ENCODE results near the gene NIF3L1. TPM values are rescaled to one million over a fixed set of nuclear protein-coding genes. Genes with fewer than 3 reads are reported as not detected.

The NIF3L1 gene
- total and polyA plus RNA-seq, 9 of the 15 experiments (the other 6 are each of a cell fraction or from before 2014, with no cell fraction given), result 26.7 to 89.5 (median 45.6) TPM

- peak; percentile 45; the same call in 1 of the 2 replicates for TF ChIP-seq THAP12 (CRISPR knock-in tag; IDR thresholded peaks at IDR 0.05)
- peak; percentile 63; the same call in 1 of the 2 replicates for TF ChIP-seq VEZF1 (CRISPR knock-in tag; IDR thresholded peaks at IDR 0.05)
- TF ChIP-seq FOXK1 (CRISPR knock-in tag; IDR thresholded peaks at IDR 0.05; ENCODE audit: borderline replicate concordance), result peak; percentile 84; the same call in 1 of the 2 replicates
- 0 out of 2 replicates have a peak, but pooled peaks have one; percentile 4 for TF ChIP-seq SMAD3 (CRISPR knock-in tag; conservative IDR thresholded peaks at IDR 0.05)
- no peak for TF ChIP-seq CEBPZ (IDR thresholded peaks at IDR 0.05; ENCODE audit: borderline replicate concordance, low read depth, low read length)
- no peak for TF ChIP-seq NR0B1 (IDR thresholded peaks at IDR 0.05; ENCODE audit: partially characterized antibody)
- no peak for TF ChIP-seq ZNF384 (IDR thresholded peaks at IDR 0.05; ENCODE audit: low read depth, low read length)
- no peak for TF ChIP-seq TRIM25 (IDR thresholded peaks at IDR 0.05; ENCODE audit: borderline replicate concordance)
- TF ChIP-seq U2AF2 (optimal IDR thresholded peaks at IDR 0.05; ENCODE audit: low read depth, low read length), result no peak
- no peak for TF ChIP-seq ARID2 (IDR thresholded peaks at IDR 0.05)
- TF ChIP-seq FOXJ3 (CRISPR knock-in tag; IDR thresholded peaks at IDR 0.05), result no peak
- TF ChIP-seq FOS (IDR thresholded peaks at IDR 0.05; ENCODE audit: extremely low read depth, insufficient read length), result no peak
Observed at GRCh38 chr2:200864176-200865034, 24.8 kb upstream of the NIF3L1 start, which contains the start of gene CLK1 (continued).

Data from K562 (cell line).